Measurements from ENCODE around the gene ACSM2B. TPM values are rescaled to one million over a fixed set of nuclear protein-coding genes. Genes with fewer than 3 reads are reported as not detected.
"Not testable (repeated sequence)": the region's sequence is repeated elsewhere in the genome, so short reads cannot be mapped to it uniquely, and the experiment has no call there.

Gene ACSM2B
- total RNA-seq, 2 donors from 2014 or later = not detected

- Histone ChIP-seq H3K27ac (no peak overlapping the region), H3K36me3 (no peaks in the 10 kb centered on the region), H3K4me3 (no peak overlapping the region), H3K9me3 (no peaks in the 10 kb centered on the region), H3K27me3 (replicated peaks; ENCODE audit: insufficient read depth) (no peaks in the 10 kb centered on the region), H3K4me1 (replicated peaks) (no peaks in the 10 kb centered on the region)
- TF ChIP-seq POLR2A (IDR thresholded peaks at IDR 0.05) = no peak
- TF ChIP-seq POLR2AphosphoS5 (IDR thresholded peaks at IDR 0.05) = no peak
- TF ChIP-seq CTCF (IDR thresholded peaks at IDR 0.05) = no peak
- intact Hi-C loops (cut with DNase I) = no loop called here
- no peak for DNase-seq (ENCODE audit: low spot score)
Observed at GRCh38 chr16:20566864-20567263, 9.3 kb downstream of the ACSM2B start.

- H3K27ac ChIP-seq; DNase-seq (ENCODE audit: low spot score): not testable (repeated sequence)
Observed at GRCh38 chr16:20565334-20565733, 10.8 kb downstream of the ACSM2B start.

GRCh38 chr16:20564218-20564617 is 11.9 kb downstream of the ACSM2B start:
- H3K27me3 ChIP-seq (replicated peaks; ENCODE audit: insufficient read depth); H3K27ac ChIP-seq; DNase-seq (ENCODE audit: low spot score); intact Hi-C loops (cut with DNase I); H3K4me3 ChIP-seq; H3K9me3 ChIP-seq; H3K36me3 ChIP-seq; H3K4me1 ChIP-seq (replicated peaks): not testable (repeated sequence)
- 75% methylated on average over 2 of the region's 3 CpGs for WGBS

More at GRCh38 chr16:20565334-20565733, 10.8 kb downstream of the ACSM2B start:
- intact Hi-C loops (cut with DNase I); H3K4me3 ChIP-seq; H3K9me3 ChIP-seq; H3K27me3 ChIP-seq (replicated peaks; ENCODE audit: insufficient read depth); H3K36me3 ChIP-seq; H3K4me1 ChIP-seq (replicated peaks): not testable (repeated sequence)
- WGBS = 100% methylated on average over 1 of the region's 2 CpGs

- H3K9me3 ChIP-seq; H3K27ac ChIP-seq; H3K36me3 ChIP-seq; DNase-seq (ENCODE audit: low spot score); intact Hi-C loops (cut with DNase I); H3K27me3 ChIP-seq (replicated peaks; ENCODE audit: insufficient read depth); H3K4me1 ChIP-seq (replicated peaks); H3K4me3 ChIP-seq: not testable (repeated sequence)
- WGBS = 40% methylated on average over 2 of the region's 2 CpGs
Observed at GRCh38 chr16:20555628-20556027, 20.5 kb downstream of the ACSM2B start.

DNA sequence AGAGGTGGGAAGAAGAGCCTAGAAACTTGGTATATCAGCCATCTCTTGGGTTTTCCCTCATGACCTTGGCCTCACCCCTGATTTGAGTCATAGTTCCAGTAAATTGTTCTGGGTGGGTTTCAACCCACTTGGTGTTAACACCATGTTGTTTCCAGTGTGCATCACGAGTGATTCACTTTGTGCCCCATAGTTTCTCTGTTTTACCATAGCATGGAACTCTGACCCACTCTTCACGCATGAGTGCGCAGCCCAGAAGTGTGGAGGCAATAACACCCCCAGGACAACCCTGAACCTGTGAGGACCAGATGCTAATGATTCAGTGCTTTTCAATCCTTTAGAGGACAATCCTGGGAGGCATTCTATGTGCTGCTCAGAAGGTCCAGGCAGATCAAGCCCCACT is 21.5 kb downstream of the ACSM2B start:
- H3K27ac ChIP-seq; DNase-seq (ENCODE audit: low spot score); H3K4me1 ChIP-seq (replicated peaks); H3K36me3 ChIP-seq; H3K4me3 ChIP-seq; intact Hi-C loops (cut with DNase I); H3K27me3 ChIP-seq (replicated peaks; ENCODE audit: insufficient read depth); H3K9me3 ChIP-seq: not testable (repeated sequence)
- 87% methylated on average over 3 of the region's 3 CpGs for WGBS

- DNase-seq (ENCODE audit: low spot score); H3K27me3 ChIP-seq (replicated peaks; ENCODE audit: insufficient read depth); H3K36me3 ChIP-seq; H3K27ac ChIP-seq; H3K9me3 ChIP-seq; intact Hi-C loops (cut with DNase I); H3K4me1 ChIP-seq (replicated peaks); H3K4me3 ChIP-seq: not testable (repeated sequence)
- TF ChIP-seq CTCF (IDR thresholded peaks at IDR 0.05) = peak in 1 of 4 experiments; percentile 13
- 41% methylated on average over 3 of the region's 3 CpGs for WGBS
Observed at GRCh38 chr16:20553493-20553892, 22.7 kb downstream of the ACSM2B start.

DNA sequence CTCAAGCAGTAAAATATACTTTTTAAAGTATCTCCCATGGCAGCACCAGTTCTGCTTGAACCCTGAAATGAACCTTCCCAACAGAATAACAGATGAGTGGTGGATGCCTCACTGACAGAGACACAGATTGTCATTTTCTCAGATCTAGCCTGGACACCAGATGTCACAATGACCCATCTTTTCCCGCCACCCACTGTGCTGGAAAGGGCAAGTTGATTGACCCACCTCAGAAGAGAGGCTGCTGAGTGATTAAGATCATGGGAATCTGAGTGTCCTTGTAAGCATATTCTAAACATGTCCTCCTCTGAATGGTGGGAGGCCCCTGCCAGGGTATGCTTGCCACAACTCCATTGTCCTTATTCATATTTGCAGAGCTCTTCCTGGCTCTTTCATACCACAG is 29.2 kb downstream of the ACSM2B start:
- DNase-seq (ENCODE audit: low spot score); H3K4me3 ChIP-seq; H3K9me3 ChIP-seq; H3K27ac ChIP-seq; intact Hi-C loops (cut with DNase I); H3K27me3 ChIP-seq (replicated peaks; ENCODE audit: insufficient read depth); H3K4me1 ChIP-seq (replicated peaks); H3K36me3 ChIP-seq: not testable (repeated sequence)
- 94% methylated on average over 1 of the region's 1 CpG for WGBS

- DNase-seq (ENCODE audit: low spot score); H3K4me1 ChIP-seq (replicated peaks); H3K4me3 ChIP-seq; H3K36me3 ChIP-seq; H3K27ac ChIP-seq; H3K9me3 ChIP-seq; H3K27me3 ChIP-seq (replicated peaks; ENCODE audit: insufficient read depth); intact Hi-C loops (cut with DNase I): not testable (repeated sequence)
- 59% methylated on average over 5 of the region's 5 CpGs for WGBS
Observed at GRCh38 chr16:20546278-20546853, 29.8 kb downstream of the ACSM2B start.

DNA sequence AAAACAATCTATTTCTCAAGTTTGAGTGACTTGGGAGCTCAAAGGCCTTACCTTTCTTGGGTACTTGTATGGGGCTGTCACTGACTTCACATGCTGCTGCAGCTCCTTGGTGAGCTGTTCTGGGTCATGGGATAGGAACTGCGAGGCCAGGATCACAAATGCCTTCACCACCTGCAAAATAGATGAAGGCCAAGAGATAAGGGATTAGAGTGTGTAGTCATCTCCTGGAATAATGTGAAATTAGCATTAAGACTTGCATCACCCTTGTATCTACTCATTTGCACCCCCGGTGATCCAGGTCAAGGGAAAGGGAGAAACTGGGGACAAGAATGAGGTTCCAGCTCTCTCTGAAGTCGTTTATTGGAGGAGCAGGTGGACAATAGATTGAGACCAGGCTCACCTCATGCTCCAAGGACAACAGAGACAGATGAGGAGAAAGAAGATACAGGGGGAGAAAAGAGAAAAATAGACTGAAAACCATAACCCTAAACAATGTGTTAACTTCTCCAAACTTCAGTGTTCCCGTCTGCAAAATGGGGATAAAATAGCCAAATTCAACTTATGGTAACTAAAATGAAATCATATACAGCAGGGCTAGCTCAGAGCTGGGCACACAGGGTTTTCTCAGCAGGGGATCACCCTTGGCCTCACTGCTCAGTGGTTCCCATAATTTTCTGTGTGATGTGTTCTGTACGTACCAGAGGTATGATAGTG is 35.4 kb downstream of the ACSM2B start:
- DNase-seq (ENCODE audit: low spot score); H3K4me3 ChIP-seq; intact Hi-C loops (cut with DNase I); H3K4me1 ChIP-seq (replicated peaks); H3K27ac ChIP-seq; H3K27me3 ChIP-seq (replicated peaks; ENCODE audit: insufficient read depth); H3K9me3 ChIP-seq; H3K36me3 ChIP-seq: not testable (repeated sequence)
- 90% methylated on average over 5 of the region's 5 CpGs for WGBS
